ENCODE data around the gene NFATC2IP. TPM values are rescaled to one million over a fixed set of nuclear protein-coding genes. Genes with fewer than 3 reads are reported as not detected.

The NFATC2IP gene
- total and polyA plus RNA-seq, 2 experiments from 2014 or later: 17.3 to 19.7 TPM

DNA sequence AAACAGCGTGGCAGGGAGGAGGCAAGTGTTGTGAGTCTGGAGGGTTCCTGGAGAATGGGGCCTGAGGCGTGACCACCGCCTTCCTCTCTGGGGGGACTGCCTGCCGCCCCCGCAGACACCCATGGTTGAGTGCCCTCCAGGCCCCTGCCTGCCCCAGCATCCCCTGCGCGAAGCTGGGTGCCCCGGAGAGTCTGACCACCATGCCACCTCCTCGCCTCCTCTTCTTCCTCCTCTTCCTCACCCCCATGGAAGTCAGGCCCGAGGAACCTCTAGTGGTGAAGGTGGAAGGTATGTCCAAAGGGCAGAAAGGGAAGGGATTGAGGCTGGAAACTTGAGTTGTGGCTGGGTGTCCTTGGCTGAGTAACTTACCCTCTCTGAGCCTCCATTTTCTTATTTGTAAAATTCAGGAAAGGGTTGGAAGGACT is 18.9 kb upstream of the NFATC2IP start, which contains the start of gene CD19:
TSS of gene CD19 (plus strand) at position 171 of the 425 bp plus-strand sequence. CDS start at position 201, 30 bp downstream.
- Histone ChIP-seq H3K79me2 (no peaks in the 10 kb centered on the region), H3K27me3 (no peaks in the 10 kb centered on the region), H3K27ac (no peak within 1 kb of the TSS), H4K20me1 (ENCODE audit: insufficient read depth, poor library complexity, severe bottlenecking) (no peaks in the 10 kb centered on the region), H2AFZ (no peak within 1 kb of the TSS), H3K9me3 (ENCODE audit: low read depth) (no peaks in the 10 kb centered on the region), H3K9me2 (replicated peaks; ENCODE audit: insufficient read depth) (no peaks in the 10 kb centered on the region), H3K4me2 (no peak within 1 kb of the TSS), H3K4me1 (ENCODE audit: insufficient read depth) (no peaks in the 10 kb centered on the region), H3K4me3 (no peak within 1 kb of the TSS), H3K36me3 (replicated peaks; ENCODE audit: insufficient read depth, low read depth) (no peaks in the 10 kb centered on the region)
- TF ChIP-seq EZH2phosphoT487 (IDR thresholded peaks at IDR 0.05; ENCODE audit: low read depth, severe bottlenecking, unreplicated experiment) (no peak), EZH2 (IDR thresholded peaks at IDR 0.05; ENCODE audit: borderline replicate concordance) (no peak)
- TF ChIP-seq, protein P1, sequence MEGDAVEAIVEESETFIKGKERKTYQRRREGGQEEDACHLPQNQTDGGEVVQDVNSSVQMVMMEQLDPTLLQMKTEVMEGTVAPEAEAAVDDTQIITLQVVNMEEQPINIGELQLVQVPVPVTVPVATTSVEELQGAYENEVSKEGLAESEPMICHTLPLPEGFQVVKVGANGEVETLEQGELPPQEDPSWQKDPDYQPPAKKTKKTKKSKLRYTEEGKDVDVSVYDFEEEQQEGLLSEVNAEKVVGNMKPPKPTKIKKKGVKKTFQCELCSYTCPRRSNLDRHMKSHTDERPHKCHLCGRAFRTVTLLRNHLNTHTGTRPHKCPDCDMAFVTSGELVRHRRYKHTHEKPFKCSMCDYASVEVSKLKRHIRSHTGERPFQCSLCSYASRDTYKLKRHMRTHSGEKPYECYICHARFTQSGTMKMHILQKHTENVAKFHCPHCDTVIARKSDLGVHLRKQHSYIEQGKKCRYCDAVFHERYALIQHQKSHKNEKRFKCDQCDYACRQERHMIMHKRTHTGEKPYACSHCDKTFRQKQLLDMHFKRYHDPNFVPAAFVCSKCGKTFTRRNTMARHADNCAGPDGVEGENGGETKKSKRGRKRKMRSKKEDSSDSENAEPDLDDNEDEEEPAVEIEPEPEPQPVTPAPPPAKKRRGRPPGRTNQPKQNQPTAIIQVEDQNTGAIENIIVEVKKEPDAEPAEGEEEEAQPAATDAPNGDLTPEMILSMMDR (IDR thresholded peaks at IDR 0.05; ENCODE audit: poor library complexity): no peak
- no peak for DNase-seq (ENCODE audit: low spot score)
- WGBS (ENCODE audit: low lambda C conversion rate, missing lambda C conversion rate): 96% methylated on average over 10 of the region's 10 CpGs

DNA sequence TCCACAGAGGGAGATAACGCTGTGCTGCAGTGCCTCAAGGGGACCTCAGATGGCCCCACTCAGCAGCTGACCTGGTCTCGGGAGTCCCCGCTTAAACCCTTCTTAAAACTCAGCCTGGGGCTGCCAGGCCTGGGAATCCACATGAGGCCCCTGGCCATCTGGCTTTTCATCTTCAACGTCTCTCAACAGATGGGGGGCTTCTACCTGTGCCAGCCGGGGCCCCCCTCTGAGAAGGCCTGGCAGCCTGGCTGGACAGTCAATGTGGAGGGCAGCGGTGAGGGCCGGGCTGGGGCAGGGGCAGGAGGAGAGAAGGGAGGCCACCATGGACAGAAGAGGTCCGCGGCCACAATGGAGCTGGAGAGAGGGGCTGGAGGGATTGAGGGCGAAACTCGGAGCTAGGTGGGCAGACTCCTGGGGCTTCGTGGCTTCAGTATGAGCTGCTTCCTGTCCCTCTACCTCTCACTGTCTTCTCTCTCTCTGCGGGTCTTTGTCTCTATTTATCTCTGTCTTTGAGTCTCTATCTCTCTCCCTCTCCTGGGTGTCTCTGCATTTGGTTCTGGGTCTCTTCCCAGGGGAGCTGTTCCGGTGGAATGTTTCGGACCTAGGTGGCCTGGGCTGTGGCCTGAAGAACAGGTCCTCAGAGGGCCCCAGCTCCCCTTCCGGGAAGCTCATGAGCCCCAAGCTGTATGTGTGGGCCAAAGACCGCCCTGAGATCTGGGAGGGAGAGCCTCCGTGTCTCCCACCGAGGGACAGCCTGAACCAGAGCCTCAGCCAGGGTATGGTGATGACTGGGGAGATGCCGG is 18.2 kb upstream of the NFATC2IP start:
- 90% methylated on average over 18 of the region's 20 CpGs for WGBS (ENCODE audit: low lambda C conversion rate, missing lambda C conversion rate)
- Histone ChIP-seq H3K79me2 (no peaks in the 10 kb centered on the region), H3K9me3 (ENCODE audit: low read depth) (no peaks in the 10 kb centered on the region), H3K4me3 (no peak overlapping the region), H3K36me3 (replicated peaks; ENCODE audit: insufficient read depth, low read depth) (no peaks in the 10 kb centered on the region), H3K27me3 (no peaks in the 10 kb centered on the region), H3K27ac (no peak overlapping the region), H3K9me2 (replicated peaks; ENCODE audit: insufficient read depth) (no peaks in the 10 kb centered on the region), H3K4me2 (no peak overlapping the region), H4K20me1 (ENCODE audit: insufficient read depth, poor library complexity, severe bottlenecking) (no peaks in the 10 kb centered on the region), H2AFZ (no peak overlapping the region), H3K4me1 (ENCODE audit: insufficient read depth) (no peaks in the 10 kb centered on the region)
- TF ChIP-seq, protein P1 (IDR thresholded peaks at IDR 0.05; ENCODE audit: poor library complexity): no peak
- TF ChIP-seq EZH2 (IDR thresholded peaks at IDR 0.05; ENCODE audit: borderline replicate concordance) (no peak), EZH2phosphoT487 (IDR thresholded peaks at IDR 0.05; ENCODE audit: low read depth, severe bottlenecking, unreplicated experiment) (no peak)
- no peak for DNase-seq (ENCODE audit: low spot score)

DNA sequence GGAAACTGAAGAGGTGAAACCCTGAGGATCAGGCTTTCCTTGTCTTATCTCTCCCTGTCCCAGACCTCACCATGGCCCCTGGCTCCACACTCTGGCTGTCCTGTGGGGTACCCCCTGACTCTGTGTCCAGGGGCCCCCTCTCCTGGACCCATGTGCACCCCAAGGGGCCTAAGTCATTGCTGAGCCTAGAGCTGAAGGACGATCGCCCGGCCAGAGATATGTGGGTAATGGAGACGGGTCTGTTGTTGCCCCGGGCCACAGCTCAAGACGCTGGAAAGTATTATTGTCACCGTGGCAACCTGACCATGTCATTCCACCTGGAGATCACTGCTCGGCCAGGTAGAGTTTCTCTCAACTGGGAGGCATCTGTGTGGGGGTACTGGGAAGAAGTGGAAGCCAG is 17.6 kb upstream of the NFATC2IP start:
- H3K36me3 ChIP-seq (replicated peaks; ENCODE audit: insufficient read depth, low read depth): no peaks in the 10 kb centered on the region
- no peaks in the 10 kb centered on the region for H3K27me3 ChIP-seq
- H3K4me3 ChIP-seq: no peak overlapping the region
- DNase-seq (ENCODE audit: low spot score): no peak
- H3K27ac ChIP-seq: no peak overlapping the region
- H3K79me2 ChIP-seq: no peaks in the 10 kb centered on the region
- no peaks in the 10 kb centered on the region for H4K20me1 ChIP-seq (ENCODE audit: insufficient read depth, poor library complexity, severe bottlenecking)
- H3K4me2 ChIP-seq: no peak overlapping the region
- H3K4me1 ChIP-seq (ENCODE audit: insufficient read depth): no peaks in the 10 kb centered on the region
- no peaks in the 10 kb centered on the region for H3K9me3 ChIP-seq (ENCODE audit: low read depth)
- no peak overlapping the region for H2AFZ ChIP-seq
- 66% methylated on average over 8 of the region's 8 CpGs for WGBS (ENCODE audit: low lambda C conversion rate, missing lambda C conversion rate)
- no peak for TF ChIP-seq EZH2phosphoT487 (IDR thresholded peaks at IDR 0.05; ENCODE audit: low read depth, severe bottlenecking, unreplicated experiment)
- TF ChIP-seq EZH2 (IDR thresholded peaks at IDR 0.05; ENCODE audit: borderline replicate concordance): no peak
- TF ChIP-seq, protein P1 (IDR thresholded peaks at IDR 0.05; ENCODE audit: poor library complexity): no peak
- H3K9me2 ChIP-seq (replicated peaks; ENCODE audit: insufficient read depth): no peaks in the 10 kb centered on the region

Data from hepatocyte (in vitro differentiated cells).